ENCODE measurements around the gene ELL2.
A peak's percentile ranks its signal among the peaks of the same experiment; 100 is the strongest.
"Not testable (repeated sequence)": the region's sequence is repeated elsewhere in the genome, so short reads cannot be mapped to it uniquely, and the experiment has no call there.

The ELL2 gene

DNA sequence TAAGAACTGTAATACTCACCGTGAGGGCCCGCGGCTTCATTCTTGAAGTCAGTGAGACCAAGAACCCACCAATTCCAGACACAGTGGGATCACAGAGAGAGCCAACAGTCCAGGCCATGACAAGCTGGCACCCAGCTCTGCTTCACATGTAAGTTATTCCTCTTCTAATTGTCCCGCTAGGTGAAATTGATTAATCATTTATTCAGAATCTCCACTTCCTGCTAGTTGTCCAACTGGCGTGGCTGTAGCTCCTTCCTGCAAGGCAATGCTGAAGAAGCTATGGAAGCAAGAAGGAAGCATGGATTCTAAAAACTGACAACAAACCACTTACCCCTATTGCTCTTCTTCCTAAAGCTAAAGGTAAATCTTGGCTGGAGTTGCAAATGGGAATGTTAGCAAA lies 109.1 kb downstream of the ELL2 start:
- peak overlapping the region; percentile 8 for H3K27ac Mint-ChIP-seq
- H3K36me3 Mint-ChIP-seq (ENCODE audit: low read depth) = no peaks in the 10 kb centered on the region
- no peaks in the 10 kb centered on the region for H3K4me1 Mint-ChIP-seq (ENCODE audit: low read depth)
- no peak overlapping the region for H3K4me3 Mint-ChIP-seq
- no peaks in the 10 kb centered on the region for H3K9me3 Mint-ChIP-seq
- H3K27me3 Mint-ChIP-seq = peaks cover 3% of the 10 kb centered on the region

DNA sequence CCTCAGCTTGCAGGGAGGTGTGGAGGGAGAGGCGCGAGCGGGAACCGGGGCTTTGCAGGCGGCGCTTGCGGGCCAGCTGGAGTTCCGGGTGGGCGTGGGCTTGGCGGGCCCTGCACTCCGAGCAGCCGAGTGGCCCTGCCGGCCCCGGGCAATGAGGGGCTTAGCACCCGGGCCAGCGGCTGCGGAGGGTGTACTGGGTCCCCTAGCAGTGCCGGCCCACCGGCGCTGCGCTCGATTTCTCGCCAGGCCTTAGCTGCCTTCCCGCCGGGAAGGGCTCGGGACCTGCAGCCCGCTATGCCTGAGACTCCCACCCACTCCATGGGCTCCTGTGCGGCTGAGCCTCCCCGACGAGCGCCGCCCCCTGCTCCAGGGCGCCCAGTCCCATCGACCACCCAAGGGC lies 110.5 kb downstream of the ELL2 start:
- not testable (repeated sequence) for H3K27me3 Mint-ChIP-seq; H3K4me3 Mint-ChIP-seq; H3K4me1 Mint-ChIP-seq (ENCODE audit: low read depth); H3K9me3 Mint-ChIP-seq; H3K36me3 Mint-ChIP-seq (ENCODE audit: low read depth); H3K27ac Mint-ChIP-seq

DNA sequence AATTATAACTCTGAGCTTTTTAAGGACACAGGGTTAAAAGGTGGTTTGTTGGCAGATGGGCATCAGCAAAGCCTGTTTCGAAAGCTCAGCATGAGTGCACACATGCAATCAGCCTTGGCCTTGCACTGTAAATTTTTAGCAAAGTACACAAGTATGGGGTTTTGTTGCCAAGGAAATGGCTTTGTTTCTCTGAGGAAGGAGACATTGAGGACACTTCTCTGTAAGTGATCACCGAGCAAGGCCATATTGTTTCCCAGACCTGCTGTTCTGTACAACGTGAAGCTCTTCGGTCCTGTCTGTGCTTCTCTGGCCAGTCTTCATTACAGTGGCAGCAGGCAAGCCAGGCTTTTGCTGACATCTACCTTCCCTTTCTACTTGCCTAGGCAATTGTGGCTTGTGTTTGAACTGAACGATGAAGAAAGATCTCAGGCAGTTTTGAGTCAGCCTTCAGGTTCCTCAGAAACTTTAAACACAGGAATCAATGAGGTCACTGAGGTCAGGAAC lies 111.2 kb downstream of the ELL2 start:
- no peaks in the 10 kb centered on the region for H3K36me3 Mint-ChIP-seq (ENCODE audit: low read depth)
- H3K9me3 Mint-ChIP-seq = no peaks in the 10 kb centered on the region
- H3K27ac Mint-ChIP-seq = no peak overlapping the region
- H3K4me1 Mint-ChIP-seq (ENCODE audit: low read depth) = no peaks in the 10 kb centered on the region
- H3K4me3 Mint-ChIP-seq = no peak overlapping the region
- H3K27me3 Mint-ChIP-seq = peaks cover 3% of the 10 kb centered on the region

DNA sequence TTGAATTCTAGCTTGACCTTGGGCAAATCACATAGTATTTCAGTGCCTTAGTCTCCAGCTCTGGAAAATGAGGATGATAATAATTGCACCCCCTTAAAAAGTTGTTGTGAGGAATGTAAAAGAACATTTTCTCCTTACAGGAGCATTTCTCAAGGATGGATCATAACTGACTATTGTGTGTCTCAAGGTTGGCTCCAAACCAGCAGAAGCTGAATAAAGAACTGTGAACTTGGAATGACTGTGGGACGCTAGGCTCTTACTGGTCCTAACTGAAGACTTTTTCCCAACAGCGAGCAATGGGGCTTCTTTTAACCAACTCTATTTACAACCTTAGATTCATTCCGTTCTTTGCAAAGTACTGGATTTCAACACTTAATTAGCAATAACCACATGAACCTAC lies 113.0 kb downstream of the ELL2 start:
- Mint-ChIP-seq H3K27me3 (peaks cover 3% of the 10 kb centered on the region), H3K4me3 (no peak overlapping the region), H3K27ac (no peak overlapping the region), H3K36me3 (ENCODE audit: low read depth) (no peaks in the 10 kb centered on the region), H3K4me1 (ENCODE audit: low read depth) (no peaks in the 10 kb centered on the region), H3K9me3 (no peaks in the 10 kb centered on the region)

DNA sequence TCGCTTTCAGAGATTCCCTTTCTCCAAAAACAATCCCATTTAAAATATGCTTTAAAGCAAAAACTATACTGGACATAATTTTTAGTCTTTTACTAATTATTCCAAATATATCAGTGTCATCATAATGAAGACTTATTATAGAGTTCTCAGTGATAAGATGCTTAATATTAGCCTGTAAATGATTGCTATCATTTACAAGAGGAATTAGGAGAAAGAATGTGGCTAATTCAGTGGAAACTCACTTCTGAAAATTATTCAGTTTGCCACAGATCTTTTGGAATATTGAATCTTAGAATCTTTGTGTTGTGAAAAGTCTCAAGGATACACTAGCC lies 114.4 kb downstream of the ELL2 start:
- H3K36me3 Mint-ChIP-seq (ENCODE audit: low read depth) = no peaks in the 10 kb centered on the region
- no peak overlapping the region for H3K4me3 Mint-ChIP-seq
- no peaks in the 10 kb centered on the region for H3K9me3 Mint-ChIP-seq
- H3K4me1 Mint-ChIP-seq (ENCODE audit: low read depth) = peaks cover 14% of the 10 kb centered on the region
- H3K27me3 Mint-ChIP-seq = no peaks in the 10 kb centered on the region
- H3K27ac Mint-ChIP-seq = no peak overlapping the region

DNA sequence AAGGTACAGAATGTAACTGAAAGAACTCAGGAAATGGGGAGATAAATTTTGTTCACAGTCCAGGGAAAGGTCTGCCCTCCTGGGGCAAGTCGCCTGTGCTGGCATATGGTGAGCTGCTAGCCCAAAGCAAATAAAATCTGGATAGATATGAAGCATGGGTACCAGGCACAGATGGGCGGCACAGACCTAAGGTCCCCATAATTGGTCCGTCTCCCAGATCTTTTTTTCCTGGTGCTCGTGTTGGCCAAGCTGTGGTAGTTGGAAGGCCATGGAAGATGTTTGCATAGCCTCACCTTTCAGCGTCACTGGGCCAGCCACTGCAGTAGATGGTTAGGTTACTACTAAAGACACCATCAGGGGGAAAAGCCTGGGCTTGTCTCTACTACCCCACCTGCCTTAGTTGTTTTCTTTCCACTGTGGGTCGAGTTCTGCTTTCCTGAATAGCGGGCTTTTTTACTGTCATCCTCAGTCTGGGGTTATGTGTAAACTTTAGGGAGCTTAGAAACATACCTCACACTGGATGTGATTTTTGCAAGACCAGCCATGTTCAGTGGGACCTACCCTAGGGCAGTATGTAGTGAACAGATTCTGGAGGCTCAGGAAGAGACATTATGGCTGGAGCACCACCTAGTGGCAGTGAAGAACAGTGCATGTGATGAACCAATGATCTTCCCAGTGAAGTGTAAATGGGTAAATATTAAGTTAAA lies 114.9 kb downstream of the ELL2 start:
- Mint-ChIP-seq H3K9me3 (no peaks in the 10 kb centered on the region), H3K4me3 (no peak overlapping the region), H3K36me3 (ENCODE audit: low read depth) (no peaks in the 10 kb centered on the region), H3K27me3 (no peaks in the 10 kb centered on the region), H3K4me1 (ENCODE audit: low read depth) (peaks cover 20% of the 10 kb centered on the region), H3K27ac (no peak overlapping the region)

DNA sequence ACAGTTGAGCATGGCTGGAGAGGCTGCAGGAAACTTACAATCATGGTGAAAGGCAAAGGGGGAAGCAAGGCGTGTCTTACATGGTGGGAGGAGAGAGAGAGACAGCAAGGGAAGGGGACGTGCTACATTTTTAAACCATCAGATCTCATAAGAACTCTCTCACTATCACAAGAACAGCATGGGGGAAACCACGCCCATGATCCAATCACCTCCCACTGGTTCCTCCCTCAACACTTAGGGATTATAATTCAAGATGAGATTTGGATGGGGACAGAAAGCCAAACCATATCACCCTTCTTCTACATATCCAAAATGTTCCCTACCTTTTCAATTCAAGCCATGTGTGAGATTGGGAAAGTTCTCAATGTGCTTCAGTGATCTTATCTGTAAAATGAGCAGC lies 116.3 kb downstream of the ELL2 start:
- Mint-ChIP-seq H3K36me3 (ENCODE audit: low read depth) (no peaks in the 10 kb centered on the region), H3K27ac (no peak overlapping the region), H3K27me3 (no peaks in the 10 kb centered on the region), H3K9me3 (no peaks in the 10 kb centered on the region), H3K4me3 (no peak overlapping the region), H3K4me1 (ENCODE audit: low read depth) (peaks cover 29% of the 10 kb centered on the region)

DNA sequence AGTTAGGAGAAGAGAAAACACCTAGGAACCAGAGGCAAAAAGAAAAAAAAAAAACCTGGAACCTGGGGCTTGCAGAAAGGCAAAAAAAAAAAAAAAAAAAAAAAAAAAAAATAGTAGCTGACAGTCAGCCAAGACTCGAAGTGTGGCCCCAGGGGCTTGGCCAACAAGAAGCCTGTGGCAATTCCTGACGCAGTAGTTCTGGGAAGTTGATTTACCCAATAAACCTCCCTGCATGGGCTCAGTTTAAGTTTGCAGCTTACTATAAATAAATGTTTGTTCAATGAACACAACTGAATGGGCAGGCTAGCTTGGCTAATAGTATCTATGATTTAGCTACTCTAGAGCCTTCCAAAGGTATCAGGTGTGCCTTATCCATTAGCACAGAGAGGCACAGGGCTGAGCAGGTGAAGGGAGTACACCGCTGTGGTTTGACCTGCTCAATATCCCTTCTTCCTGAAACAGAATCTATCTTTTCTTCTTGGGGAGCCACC lies 117.9 kb downstream of the ELL2 start:
- Mint-ChIP-seq H3K27ac (peak overlapping the region; percentile 93), H3K36me3 (ENCODE audit: low read depth) (no peaks in the 10 kb centered on the region), H3K4me3 (no peak overlapping the region), H3K9me3 (no peaks in the 10 kb centered on the region), H3K4me1 (ENCODE audit: low read depth) (peaks cover 34% of the 10 kb centered on the region), H3K27me3 (no peaks in the 10 kb centered on the region)

DNA sequence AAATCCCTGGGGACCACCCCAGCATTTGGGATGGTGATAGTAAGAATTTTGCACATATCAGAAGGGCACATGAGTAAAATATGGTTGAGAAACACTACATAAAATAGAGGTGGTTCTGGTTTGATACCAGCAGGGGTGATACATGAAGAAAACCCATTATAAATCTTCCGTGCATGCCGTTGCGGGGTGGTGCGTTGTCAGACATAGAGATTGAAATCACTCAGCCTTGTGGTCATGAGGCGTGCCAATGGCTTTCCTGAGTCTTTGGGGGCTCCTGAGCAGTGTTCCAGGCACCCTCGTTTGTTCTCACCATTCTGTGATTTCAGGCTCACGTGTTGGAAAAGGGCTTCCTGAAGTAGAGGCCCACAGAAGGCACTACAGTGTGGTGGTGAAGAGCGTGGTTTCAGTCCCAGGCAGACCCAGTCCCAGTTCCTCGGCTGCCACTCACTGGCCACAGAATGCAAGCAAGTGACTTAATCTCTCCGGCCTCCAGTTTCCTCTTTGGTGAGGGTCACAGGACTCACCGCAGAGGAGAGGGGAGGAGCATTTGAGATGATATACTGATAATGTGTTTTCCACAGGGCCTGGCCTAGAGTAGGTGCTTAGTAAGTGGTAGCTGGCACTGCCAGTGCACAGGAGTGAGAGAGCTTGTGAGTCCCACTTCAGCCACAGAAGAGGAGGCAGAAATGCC lies 118.7 kb downstream of the ELL2 start:
- Mint-ChIP-seq H3K36me3 (ENCODE audit: low read depth) (no peaks in the 10 kb centered on the region), H3K4me1 (ENCODE audit: low read depth) (peaks cover 40% of the 10 kb centered on the region)

DNA sequence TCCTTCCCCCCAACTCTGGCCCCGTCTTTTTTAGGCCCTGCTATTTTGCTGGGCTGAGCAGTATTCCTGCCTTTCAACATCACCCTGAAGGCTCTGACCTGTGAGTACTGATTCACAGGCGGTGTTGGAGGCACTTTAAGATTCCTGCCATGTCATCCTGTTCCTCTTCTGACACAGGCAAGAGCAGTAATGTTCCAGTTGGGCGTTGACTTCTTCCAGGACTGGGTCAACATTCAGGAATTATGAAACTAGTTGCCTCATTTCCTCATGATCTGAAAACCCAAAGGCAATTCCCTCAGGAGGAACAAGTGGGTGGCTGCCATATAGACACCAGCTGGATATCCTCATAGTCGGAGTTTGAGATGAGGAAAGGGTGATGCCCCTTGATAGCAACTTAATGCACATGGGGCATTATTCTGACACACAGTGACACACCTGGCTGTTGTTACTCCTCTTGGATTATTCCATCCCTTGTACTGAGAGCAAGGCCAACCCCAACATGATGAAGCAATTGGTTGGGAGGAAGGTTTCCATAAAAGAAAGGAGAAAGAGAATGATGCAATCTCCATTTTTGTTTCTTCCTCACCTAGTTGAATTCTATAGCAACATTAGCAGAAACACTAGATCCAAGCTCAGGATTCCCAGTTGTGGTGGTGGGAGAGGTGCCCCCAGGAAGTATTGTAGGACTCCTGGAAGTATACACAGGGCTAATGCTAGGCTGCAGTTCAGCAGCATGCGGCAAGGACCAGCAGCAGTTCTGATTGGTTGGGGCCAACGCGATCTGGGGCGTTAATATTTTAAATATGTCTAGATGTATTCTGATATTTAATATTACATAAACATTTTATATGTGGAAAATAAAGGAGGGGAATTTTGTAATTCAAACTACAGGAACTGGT lies 119.5 kb downstream of the ELL2 start:
- H3K27ac Mint-ChIP-seq = no peak overlapping the region
- no peaks in the 10 kb centered on the region for H3K36me3 Mint-ChIP-seq (ENCODE audit: low read depth)
- H3K27me3 Mint-ChIP-seq = no peaks in the 10 kb centered on the region
- H3K4me3 Mint-ChIP-seq = no peak overlapping the region
- peaks cover 48% of the 10 kb centered on the region for H3K4me1 Mint-ChIP-seq (ENCODE audit: low read depth)
- H3K9me3 Mint-ChIP-seq = no peaks in the 10 kb centered on the region

More for the DNA sequence above, 118.7 kb downstream of the ELL2 start:
- Mint-ChIP-seq H3K9me3 (no peaks in the 10 kb centered on the region), H3K4me3 (peak overlapping the region; percentile 53), H3K27me3 (no peaks in the 10 kb centered on the region), H3K27ac (peak overlapping the region; percentile 93)

DNA sequence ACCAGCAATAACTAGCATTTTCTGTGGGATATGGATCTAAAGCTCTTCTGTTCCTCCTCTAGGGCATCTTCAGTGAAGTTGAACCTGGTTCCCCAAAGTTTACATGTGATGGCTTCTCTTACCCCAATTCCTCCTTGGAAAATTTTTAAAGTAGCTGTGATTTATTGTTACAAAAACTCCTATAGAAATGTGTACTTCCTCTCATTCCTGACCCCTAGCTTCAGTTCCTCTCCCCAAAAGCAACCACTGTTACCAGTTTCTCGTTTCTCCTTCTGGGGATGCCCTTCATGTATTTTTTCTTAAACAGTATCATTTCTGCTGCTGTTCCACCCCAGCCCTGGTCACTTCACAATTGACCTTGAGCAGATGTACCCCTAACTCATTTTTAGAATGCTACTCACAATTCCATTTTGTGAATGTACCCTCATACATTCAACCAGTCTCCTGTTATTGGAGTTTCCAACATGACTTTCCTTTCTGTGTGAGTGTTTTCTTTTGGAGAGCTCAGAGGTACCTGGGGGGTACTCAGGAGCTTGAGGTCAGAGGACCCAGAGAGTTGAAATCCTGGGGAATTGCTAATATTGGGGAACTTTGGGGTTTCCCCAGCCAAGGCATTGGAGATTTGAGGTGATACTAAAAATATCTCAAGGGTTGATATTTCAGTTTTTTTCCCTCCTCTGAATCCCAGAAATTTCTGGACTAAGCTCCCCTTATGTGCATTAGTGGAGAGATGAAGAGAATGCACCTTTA lies 120.5 kb downstream of the ELL2 start:
- no peaks in the 10 kb centered on the region for H3K27me3 Mint-ChIP-seq

DNA sequence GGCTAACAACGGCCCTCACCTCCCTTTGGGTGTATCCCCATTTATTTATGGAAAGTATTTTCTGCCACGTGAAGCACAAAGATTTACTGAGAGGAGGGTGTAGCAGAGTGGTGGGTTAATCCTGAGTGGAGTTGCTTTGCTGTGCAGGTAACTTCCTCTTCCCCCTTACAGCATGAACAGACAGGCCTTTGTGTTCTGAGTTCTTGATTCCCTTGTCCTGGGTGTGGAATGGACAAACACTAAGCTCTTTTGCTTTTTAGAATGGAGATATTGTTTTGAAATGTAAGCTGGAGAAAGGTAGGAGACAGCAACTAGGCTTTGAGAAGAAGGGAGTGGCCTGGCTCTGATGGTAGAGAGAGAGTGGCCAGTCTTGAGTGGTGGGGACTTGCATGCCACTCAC lies 122.0 kb downstream of the ELL2 start:
- Mint-ChIP-seq H3K36me3 (ENCODE audit: low read depth) (no peaks in the 10 kb centered on the region), H3K4me1 (ENCODE audit: low read depth) (peaks cover 67% of the 10 kb centered on the region), H3K9me3 (no peaks in the 10 kb centered on the region), H3K27ac (no peak overlapping the region), H3K27me3 (no peaks in the 10 kb centered on the region), H3K4me3 (no peak overlapping the region)

More for the DNA sequence above, 120.5 kb downstream of the ELL2 start:
- Mint-ChIP-seq H3K27ac (no peak overlapping the region), H3K4me1 (ENCODE audit: low read depth) (peaks cover 57% of the 10 kb centered on the region), H3K36me3 (ENCODE audit: low read depth) (no peaks in the 10 kb centered on the region), H3K9me3 (no peaks in the 10 kb centered on the region), H3K4me3 (no peak overlapping the region)

DNA sequence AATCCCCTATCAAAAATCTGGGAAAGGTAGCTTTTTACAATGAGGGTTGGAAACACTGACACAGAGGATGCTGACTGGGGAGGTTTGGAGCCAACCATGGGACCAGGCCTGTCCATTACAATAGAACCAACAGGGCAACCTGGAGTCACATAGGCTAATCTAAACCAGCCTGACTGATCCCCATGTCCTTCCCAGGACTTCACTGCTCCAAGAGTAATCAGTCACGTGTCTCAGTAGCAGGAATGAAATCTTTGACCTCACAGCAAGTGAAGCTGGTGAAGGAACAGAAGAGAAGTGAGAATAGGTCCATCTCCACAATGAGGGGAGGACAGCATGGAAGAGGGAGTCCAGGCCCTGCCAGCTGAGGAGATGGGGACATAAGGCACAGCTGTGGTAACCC lies 123.1 kb downstream of the ELL2 start:
- Mint-ChIP-seq H3K27ac (peak overlapping the region; percentile 33), H3K4me1 (ENCODE audit: low read depth) (peaks cover 76% of the 10 kb centered on the region), H3K9me3 (no peaks in the 10 kb centered on the region)

DNA sequence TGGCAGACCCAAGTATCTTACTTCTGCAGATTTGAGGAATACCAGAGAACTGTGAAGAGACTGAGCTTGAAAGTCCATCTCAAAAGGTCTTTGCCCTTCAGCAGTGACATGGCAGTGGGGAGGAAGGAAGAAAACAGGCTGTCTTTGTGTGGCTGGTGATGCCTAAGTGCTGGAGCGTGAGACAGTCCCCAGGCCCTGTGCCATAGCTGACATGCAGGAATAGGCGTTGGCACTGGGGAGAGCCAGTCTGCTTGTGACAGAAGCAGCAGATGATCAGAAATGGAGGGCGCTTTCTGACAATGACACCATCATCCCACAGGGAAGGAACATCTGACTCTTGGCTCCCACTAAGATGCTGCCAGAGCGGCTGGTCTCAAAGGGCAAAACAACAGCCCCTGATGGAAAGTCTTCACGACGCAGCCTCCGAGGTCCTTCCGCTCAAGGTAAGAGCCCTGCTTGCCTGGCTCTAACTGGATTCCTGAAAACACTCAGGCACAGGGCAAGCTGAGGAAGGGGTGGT lies 123.6 kb downstream of the ELL2 start:
- peak overlapping the region; percentile 47 for H3K27ac Mint-ChIP-seq
- no peaks in the 10 kb centered on the region for H3K9me3 Mint-ChIP-seq
- no peaks in the 10 kb centered on the region for H3K36me3 Mint-ChIP-seq (ENCODE audit: low read depth)
- no peak overlapping the region for H3K4me3 Mint-ChIP-seq
- no peaks in the 10 kb centered on the region for H3K27me3 Mint-ChIP-seq
- peaks cover 74% of the 10 kb centered on the region for H3K4me1 Mint-ChIP-seq (ENCODE audit: low read depth)

More for the DNA sequence above, 123.1 kb downstream of the ELL2 start:
- no peaks in the 10 kb centered on the region for H3K36me3 Mint-ChIP-seq (ENCODE audit: low read depth)
- no peaks in the 10 kb centered on the region for H3K27me3 Mint-ChIP-seq
- H3K4me3 Mint-ChIP-seq = no peak overlapping the region

All from stimulated activated naive CD8-positive, alpha-beta T cell treated with anti-CD3 and anti-CD28 coated beads, Interleukin-15, Interleukin-2, amounts not matched to agents 100 ng/mL and 50 ng/mL, for 24 hours (primary cell).